Esophagus squamous epithelium (tissue), 4 donors: ENCODE data around the gene OSBPL5.

ENCODE experiments used
- CTCF ChIP-seq, 6 experiments: fragments of 450-650 bp in 4 of 6; fragments of 200-600 bp in 2 of 6; sonication (generic) in 2 of 6; IDR thresholded peaks; one replicate each; pipeline ENCODE4 v1.5.1; 2016 to 2019; ENCODE audit warnings: antibody characterized with exemption in 6 of 6, mild to moderate bottlenecking in 4 of 6, moderate library complexity in 4 of 6
- POLR2A ChIP-seq, 4 donors: fragments of 450-650 bp; IDR thresholded peaks; one replicate each; pipeline ENCODE4 v1.6.1; 2017; ENCODE audit warnings: antibody characterized with exemption in 4 of 4, mild to moderate bottlenecking in 4 of 4, moderate library complexity in 3 of 4

GRCh38 chr11:3111466-3111865 lies 53.6 kb downstream of the OSBPL5 start:
- TF ChIP-seq POLR2A (IDR thresholded peaks at IDR 0.05) (no peak), CTCF (IDR thresholded peaks at IDR 0.05) (no peak)
